GM19455 (cell line): ENCODE results near the gene CPNE4.
"Not testable (repeated sequence)": the region's sequence is repeated elsewhere in the genome, so short reads cannot be mapped to it uniquely, and the experiment has no call there.

Source experiments
- ATAC-seq: cut with Tn5 transposase; IDR thresholded peaks from one replicate; pipeline ENCODE4 v1.9.1; 2021; ENCODE audit not compliant: unreplicated experiment

Gene CPNE4

GRCh38 chr3:131963442-131963841 is 71.4 kb downstream of the CPNE4 start:
- ATAC-seq, result not testable (repeated sequence)

GRCh38 chr3:131962982-131963381 is 71.8 kb downstream of the CPNE4 start:
- ATAC-seq, result no peak

GRCh38 chr3:131960324-131960723 is 74.5 kb downstream of the CPNE4 start:
- ATAC-seq, result no peak

GRCh38 chr3:131957980-131958379 is 76.8 kb downstream of the CPNE4 start:
- no peak for ATAC-seq

- ATAC-seq, result no peak
Observed at GRCh38 chr3:131957511-131957910, 77.3 kb downstream of the CPNE4 start.

GRCh38 chr3:131948806-131949205 is 86.0 kb downstream of the CPNE4 start:
- ATAC-seq, result no peak

- no peak for ATAC-seq
Observed at GRCh38 chr3:131944676-131945075, 90.1 kb downstream of the CPNE4 start.

- ATAC-seq, result no peak
Observed at GRCh38 chr3:131933665-131934064, 101.1 kb downstream of the CPNE4 start.

GRCh38 chr3:131928593-131928992 is 106.2 kb downstream of the CPNE4 start:
- no peak for ATAC-seq

- no peak for ATAC-seq
Observed at GRCh38 chr3:131925571-131925970, 109.2 kb downstream of the CPNE4 start.

GRCh38 chr3:131922356-131922755 is 112.5 kb downstream of the CPNE4 start:
- ATAC-seq, result no peak

- ATAC-seq, result no peak
Observed at GRCh38 chr3:131917006-131917405, 117.8 kb downstream of the CPNE4 start.

GRCh38 chr3:131914090-131914691 is 120.6 kb downstream of the CPNE4 start:
- no peak for ATAC-seq

GRCh38 chr3:131912255-131912654 is 122.6 kb downstream of the CPNE4 start:
- no peak for ATAC-seq

GRCh38 chr3:131907796-131908195 is 127.0 kb downstream of the CPNE4 start:
- ATAC-seq, result no peak

GRCh38 chr3:131903988-131904415 is 130.8 kb downstream of the CPNE4 start:
- ATAC-seq, result no peak

- no peak for ATAC-seq
Observed at GRCh38 chr3:131901686-131902085, 133.1 kb downstream of the CPNE4 start.

- no peak for ATAC-seq
Observed at GRCh38 chr3:131900891-131901290, 133.9 kb downstream of the CPNE4 start.

- ATAC-seq, result no peak
Observed at GRCh38 chr3:131899021-131899420, 135.8 kb downstream of the CPNE4 start.

- ATAC-seq, result no peak
Observed at GRCh38 chr3:131898346-131898745, 136.5 kb downstream of the CPNE4 start.

- ATAC-seq, result no peak
Observed at GRCh38 chr3:131896285-131896684, 138.5 kb downstream of the CPNE4 start.

- no peak for ATAC-seq
Observed at GRCh38 chr3:131895766-131896165, 139.0 kb downstream of the CPNE4 start.

- ATAC-seq, result no peak
Observed at GRCh38 chr3:131892331-131892730, 142.5 kb downstream of the CPNE4 start.
